Thyroid gland (tissue), 4 donors: ENCODE results near the gene SMAD3. TPM values are rescaled to one million over a fixed set of nuclear protein-coding genes. Genes with fewer than 3 reads are reported as not detected.

Experiments used
- DNase-seq, 2 donors: peaks; one replicate each; pipeline ENCODE4 v3.0.0-alpha.2; 2019
- H3K27ac ChIP-seq, 3 donors: fragments of 200-600 bp; sonication (generic); 1 replicate in 2 of 3; 2 replicates in 1 of 3; pipeline ENCODE4 v1.5.1; 2016 to 2019; ENCODE audit warnings: mild to moderate bottlenecking in 1 of 3, moderate library complexity in 1 of 3
- H3K27me3 ChIP-seq: fragments of 200-600 bp; sonication (generic); one replicate; pipeline ENCODE4 v1.5.1; 2019
- H3K36me3 ChIP-seq, 2 donors: fragments of 200-600 bp; sonication (generic); one replicate each; pipeline ENCODE4 v1.5.1; 2016 to 2019
- H3K4me1 ChIP-seq, 2 donors: fragments of 200-600 bp; sonication (generic); one replicate each; pipeline ENCODE4 v1.5.1; 2017 to 2019
- H3K4me3 ChIP-seq, 3 donors: fragments of 200-600 bp; sonication (generic); replicated peaks in 1 of 3; 1 replicate in 2 of 3; 2 replicates in 1 of 3; pipeline ENCODE4 v1.5.1; 2016; ENCODE audit warnings: mild to moderate bottlenecking in 1 of 3
- H3K9me3 ChIP-seq: fragments of 200-600 bp; sonication (generic); one replicate; pipeline ENCODE4 v1.5.1; 2017
- CTCF ChIP-seq, 6 experiments: fragments of 200-600 bp in 3 of 6; fragments of 450-650 bp in 3 of 6; sonication (generic) in 3 of 6; IDR thresholded peaks; one replicate each; pipeline ENCODE4 v1.5.1; 2016 to 2019; ENCODE audit warnings: antibody characterized with exemption in 6 of 6, mild to moderate bottlenecking in 2 of 6, inconsistent platforms in 1 of 6, moderate library complexity in 1 of 6
- POLR2A ChIP-seq, 2 donors: fragments of 450-650 bp; IDR thresholded peaks; one replicate each; pipeline ENCODE4 v1.6.1; 2017; ENCODE audit warnings: antibody characterized with exemption in 2 of 2, mild to moderate bottlenecking in 2 of 2, moderate library complexity in 1 of 2
- WGBS, 2 donors: methylation state at CpG; one replicate each; pipeline ENCODE4 v1.1.5; 2017; 5-methylcytosine and 5-hydroxymethylcytosine counted together
- intact Hi-C: fragments of 100-400 bp; cut with DNase I; formaldehyde crosslinking; loops from one replicate; pipeline ENCODE4 v1.15.1; 2023
- total RNA-seq, 4 donors: library from RNA; depleted of rRNA; stranded (reverse); fragments of >200 nt; gene quantifications; one replicate each; pipeline ENCODE4 v1.2.3, GENCODE V29; 2016

The SMAD3 gene
- total RNA-seq, 4 donors from 2014 or later = 33.6 to 66.5 (median 47.3) TPM

DNA sequence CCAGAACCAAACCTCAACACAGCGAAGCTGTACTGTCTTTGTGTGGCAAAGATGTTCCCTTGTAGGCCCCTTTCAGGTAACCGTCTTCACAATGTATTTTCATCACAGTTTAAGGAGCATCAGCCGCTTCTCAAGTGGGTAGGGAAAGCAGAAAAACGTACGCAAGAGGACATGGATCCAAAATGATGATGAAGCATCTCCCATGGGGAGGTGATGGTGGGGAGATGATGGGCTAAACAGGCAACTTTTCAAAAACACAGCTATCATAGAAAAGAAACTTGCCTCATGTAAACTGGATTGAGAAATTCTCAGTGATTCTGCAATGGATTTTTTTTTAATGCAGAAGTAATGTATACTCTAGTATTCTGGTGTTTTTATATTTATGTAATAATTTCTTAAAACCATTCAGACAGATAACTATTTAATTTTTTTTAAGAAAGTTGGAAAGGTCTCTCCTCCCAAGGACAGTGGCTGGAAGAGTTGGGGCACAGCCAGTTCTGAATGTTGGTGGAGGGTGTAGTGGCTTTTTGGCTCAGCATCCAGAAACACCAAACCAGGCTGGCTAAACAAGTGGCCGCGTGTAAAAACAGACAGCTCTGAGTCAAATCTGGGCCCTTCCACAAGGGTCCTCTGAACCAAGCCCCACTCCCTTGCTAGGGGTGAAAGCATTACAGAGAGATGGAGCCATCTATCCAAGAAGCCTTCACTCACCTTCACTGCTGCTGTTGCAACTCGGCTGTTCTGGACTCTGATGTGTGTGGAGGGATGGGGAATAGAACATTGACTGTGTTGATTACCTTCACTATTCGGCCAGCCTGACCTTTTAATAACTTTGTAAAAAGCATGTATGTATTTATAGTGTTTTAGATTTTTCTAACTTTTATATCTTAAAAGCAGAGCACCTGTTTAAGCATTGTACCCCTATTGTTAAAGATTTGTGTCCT is 129.0 kb downstream of the SMAD3 start:
- Histone ChIP-seq H3K27ac (peak overlapping the region; percentile 65 to 80 (median 71)), H3K4me1 (peaks cover 25 to 42% of the 10 kb centered on the region in 2 donors), H3K9me3 (no peaks in the 10 kb centered on the region), H3K27me3 (no peaks in the 10 kb centered on the region), H3K4me3 (no peak overlapping the region), H3K36me3 (peaks cover 16 to 18% of the 10 kb centered on the region in 2 donors)
- peak; percentile 88 to 89 for DNase-seq
- intact Hi-C loops = no loop called here
- TF ChIP-seq CTCF (IDR thresholded peaks at IDR 0.05) = no peak
- no peak for TF ChIP-seq POLR2A (IDR thresholded peaks at IDR 0.05)
- WGBS, 2 donors = 49 to 53% methylated on average over 9 of the region's 9 CpGs

GRCh38 chr15:67195305-67195704 is 129.9 kb downstream of the SMAD3 start:
- no peak for DNase-seq
- Histone ChIP-seq H3K4me3 (no peak overlapping the region), H3K4me1 (peaks cover 25 to 42% of the 10 kb centered on the region in 2 donors), H3K9me3 (no peaks in the 10 kb centered on the region), H3K27me3 (no peaks in the 10 kb centered on the region), H3K36me3 (peaks cover 7 to 11% of the 10 kb centered on the region in 2 donors), H3K27ac (peak overlapping the region; percentile 65 to 80 (median 71))
- TF ChIP-seq CTCF (IDR thresholded peaks at IDR 0.05) = no peak
- TF ChIP-seq POLR2A (IDR thresholded peaks at IDR 0.05) = no peak
- intact Hi-C loops = no loop called here
- 89 to 95% methylated on average over 3 of the region's 3 CpGs for WGBS, 2 donors

DNA sequence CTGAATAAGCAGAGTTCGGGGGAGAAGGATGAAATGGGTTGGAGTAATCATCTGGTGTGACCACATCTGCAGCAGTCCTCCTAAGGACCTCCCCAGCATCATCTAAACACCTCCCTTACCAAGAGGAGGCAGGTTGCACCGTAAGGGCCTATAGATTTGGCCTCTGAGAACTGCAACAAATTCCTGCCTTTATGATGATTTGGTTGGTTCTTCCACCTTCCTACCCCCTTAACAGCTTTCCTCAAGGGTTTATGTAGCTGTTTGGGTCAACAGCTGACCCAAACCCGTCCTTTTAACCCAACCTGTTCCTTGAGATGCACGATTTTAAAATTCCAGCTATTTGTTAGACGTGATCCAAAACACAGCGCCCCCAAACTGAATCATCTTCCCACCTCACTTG is 130.8 kb downstream of the SMAD3 start:
- H3K9me3 ChIP-seq = no peaks in the 10 kb centered on the region
- no peaks in the 10 kb centered on the region for H3K27me3 ChIP-seq
- intact Hi-C loops = no loop called here
- TF ChIP-seq POLR2A (IDR thresholded peaks at IDR 0.05) = no peak
- TF ChIP-seq CTCF (IDR thresholded peaks at IDR 0.05) = no peak
- peaks cover 0 to 4% of the 10 kb centered on the region in 2 donors for H3K36me3 ChIP-seq
- H3K4me1 ChIP-seq = peaks cover 30 to 42% of the 10 kb centered on the region in 2 donors
- 96% methylated on average over 6 of the region's 6 CpGs for WGBS, 2 donors
- H3K4me3 ChIP-seq = no peak overlapping the region
- DNase-seq = no peak
- H3K27ac ChIP-seq = peak overlapping the region in 2 of 3 donors; percentile 41 to 80

- 83 to 87% methylated on average over 8 of the region's 8 CpGs for WGBS, 2 donors
- TF ChIP-seq CTCF (IDR thresholded peaks at IDR 0.05) (no peak), POLR2A (IDR thresholded peaks at IDR 0.05) (no peak)
- Histone ChIP-seq H3K4me3 (no peak overlapping the region), H3K9me3 (no peaks in the 10 kb centered on the region), H3K4me1 (peaks cover 35 to 48% of the 10 kb centered on the region in 2 donors), H3K36me3 (no peaks in the 10 kb centered on the region), H3K27ac (peak overlapping the region in 2 of 3 donors; percentile 41 to 51), H3K27me3 (no peaks in the 10 kb centered on the region)
- no peak for DNase-seq
- intact Hi-C loops = no loop called here
Measured at GRCh38 chr15:67196672-67197363, 131.4 kb downstream of the SMAD3 start.
